ENCODE results near the gene PCBP3.

PCBP3 gene

GRCh38 chr21:45988366-45989347 lies 345.1 kb downstream of the PCBP3 start:
- DNase-seq, result no peak

- no peak for DNase-seq
These were observed 346.0 kb downstream of the PCBP3 start for GRCh38 chr21:45989355-45990048.

- DNase-seq, result no peak
These were observed 346.7 kb downstream of the PCBP3 start for GRCh38 chr21:45990049-45990711.

- DNase-seq, result no peak
These were observed 347.4 kb downstream of the PCBP3 start for GRCh38 chr21:45990741-45991605.

GRCh38 chr21:45991606-45992300 lies 348.2 kb downstream of the PCBP3 start:
- DNase-seq, result no peak
